H1 (cell line): ENCODE data around the gene C16orf95. TPM values are rescaled to one million over a fixed set of nuclear protein-coding genes. Genes with fewer than 3 reads are reported as not detected.

Experiments
- CTCF ChIA-PET: fragments of 300-600 bp; sonication (Branson Sonifier 250); formaldehyde crosslinking; loops from one replicate; lab custom pipeline; 2021; ENCODE audit not compliant: partially characterized antibody; lab: Charles Lee
- POLR2A ChIA-PET: fragments of 300-600 bp; sonication (Branson Sonifier 250); formaldehyde crosslinking; loops from one replicate; lab custom pipeline; 2021; ENCODE audit warnings: inconsistent platforms; ENCODE audit not compliant: partially characterized antibody; lab: Charles Lee
- DNase-seq, 2 experiments: peaks; one replicate each; pipeline versions ENCODE4 v3.0.0 to v3.0.0-alpha.2; 2010 to 2022; ENCODE audit warnings: low spot score in 2 of 2, low read depth in 1 of 2, mixed read lengths in 1 of 2
- FAIRE-seq: peaks from 2 replicates; lab custom pipeline; 2011; peaks lifted over from hg19 to GRCh38; lab: Jason Lieb, UNC
- H2AFZ ChIP-seq: 2 replicates; pipeline ENCODE4 v1.8.1; 2012; ENCODE audit warnings: low read length, inconsistent platforms
- H2AK5ac ChIP-seq: 2 replicates; pipeline ENCODE4 v1.6.1; 2013; ENCODE audit warnings: low read depth, low read length
- H2BK120ac ChIP-seq: replicated peaks from 2 replicates; pipeline ENCODE3; 2013; ENCODE audit warnings: low read depth, low read length, inconsistent platforms
- H2BK12ac ChIP-seq: 2 replicates; pipeline ENCODE4 v1.6.1; 2013; ENCODE audit warnings: low read depth, low read length
- H2BK15ac ChIP-seq: 2 replicates; pipeline ENCODE4 v1.6.1; 2013; ENCODE audit warnings: low read length
- H2BK20ac ChIP-seq: 2 replicates; pipeline ENCODE4 v1.6.1; 2013; ENCODE audit warnings: low read length
- H2BK5ac ChIP-seq: 2 replicates; pipeline ENCODE4 v1.6.1; 2013; ENCODE audit warnings: low read depth, low read length
- H3K14ac ChIP-seq: 2 replicates; pipeline ENCODE4 v1.6.1; 2013; ENCODE audit warnings: inconsistent platforms; ENCODE audit not compliant: insufficient read length
- H3K18ac ChIP-seq: 2 replicates; pipeline ENCODE4 v1.6.1; 2013; ENCODE audit warnings: low read length; ENCODE audit errors: extremely low read depth
- H3K23ac ChIP-seq: 2 replicates; pipeline ENCODE4 v1.6.1; 2013; ENCODE audit warnings: inconsistent platforms; ENCODE audit not compliant: insufficient read length
- H3K23me2 ChIP-seq: 2 replicates; pipeline ENCODE4 v1.6.1; 2013; ENCODE audit warnings: low read depth, low read length
- H3K27ac ChIP-seq: 2 replicates; pipeline ENCODE4 v1.6.1; 2011; ENCODE audit warnings: low read depth, low read length, inconsistent platforms
- H3K27me3 ChIP-seq, 4 experiments: replicated peaks in 1 of 4; 1 replicate in 1 of 4; 2 replicates in 3 of 4; pipeline versions ENCODE4 v1.6.1 to v1.8.1; 2011 to 2013; ENCODE audit warnings: low read length in 3 of 4, mild to moderate bottlenecking in 3 of 4, inconsistent platforms in 2 of 4, mixed read lengths in 2 of 4, moderate library complexity in 1 of 4; ENCODE audit not compliant: control insufficient read depth in 3 of 4, insufficient read depth in 3 of 4; ENCODE audit errors: extremely low read depth in 1 of 4
- H3K36me3 ChIP-seq, 4 experiments: 2 replicates each; pipeline versions ENCODE4 v1.6.1 to v1.8.1; 2011 to 2013; ENCODE audit warnings: mild to moderate bottlenecking in 4 of 4, low read length in 3 of 4, moderate library complexity in 2 of 4, control low read depth in 1 of 4, inconsistent platforms in 1 of 4; ENCODE audit not compliant: insufficient read depth in 4 of 4, control insufficient read depth in 2 of 4
- H3K4ac ChIP-seq: replicated peaks from 2 replicates; pipeline ENCODE3; 2013; ENCODE audit warnings: low read length, low read depth, mixed read lengths, inconsistent platforms; ENCODE audit not compliant: insufficient read length
- H3K4me1 ChIP-seq, 4 experiments: replicated peaks in 1 of 4; 1 replicate in 1 of 4; 2 replicates in 3 of 4; pipeline versions ENCODE4 v1.6.1 to v1.8.1; 2011 to 2013; ENCODE audit warnings: low read length in 3 of 4, inconsistent platforms in 2 of 4, mixed read lengths in 1 of 4; ENCODE audit not compliant: insufficient read depth in 4 of 4, control insufficient read depth in 3 of 4
- H3K4me2 ChIP-seq, 2 experiments: 2 replicates each; pipeline versions ENCODE4 v1.6.1 to v1.8.1; 2011 to 2013; ENCODE audit warnings: low read depth in 2 of 2, low read length in 2 of 2, control low read depth in 1 of 2, inconsistent platforms in 1 of 2, mild to moderate bottlenecking in 1 of 2; ENCODE audit not compliant: insufficient read depth in 1 of 2
- H3K4me3 ChIP-seq, 4 experiments: fragments of 200-600, 300-600 bp in 1 of 4; sonication (generic), shearing (Covaris generic), sonication (Bioruptor Twin) in 1 of 4; 2 replicates each; pipeline versions ENCODE4 v1.5.1 to v1.8.1; 2011 to 2016; ENCODE audit warnings: low read length in 4 of 4, low read depth in 3 of 4, control low read depth in 2 of 4, inconsistent platforms in 2 of 4, mild to moderate bottlenecking in 2 of 4, mixed read lengths in 1 of 4, moderate library complexity in 1 of 4; ENCODE audit not compliant: insufficient read depth in 2 of 4; ENCODE audit errors: extremely low read depth in 1 of 4
- H3K56ac ChIP-seq: replicated peaks from 2 replicates; pipeline ENCODE3; 2013; ENCODE audit warnings: low read depth, mild to moderate bottlenecking, mixed read lengths, low read length, inconsistent platforms; ENCODE audit not compliant: insufficient read length
- H3K79me1 ChIP-seq: 2 replicates; pipeline ENCODE4 v1.6.1; 2013; ENCODE audit warnings: low read depth, low read length, control low read depth
- H3K79me2 ChIP-seq, 2 experiments: 2 replicates each; pipeline versions ENCODE4 v1.6.1 to v1.8.1; 2012 to 2013; ENCODE audit warnings: low read length in 2 of 2, mild to moderate bottlenecking in 2 of 2, inconsistent platforms in 1 of 2; ENCODE audit not compliant: insufficient read depth in 2 of 2, control insufficient read depth in 1 of 2
- H3K9ac ChIP-seq, 4 experiments: replicated peaks in 1 of 4; 1 replicate in 1 of 4; 2 replicates in 3 of 4; pipeline versions ENCODE4 v1.6.1 to v1.8.1; 2011 to 2013; ENCODE audit warnings: low read depth in 3 of 4, low read length in 3 of 4, control low read depth in 2 of 4, mild to moderate bottlenecking in 2 of 4, moderate library complexity in 2 of 4, inconsistent platforms in 1 of 4; ENCODE audit errors: extremely low read depth in 1 of 4
- H3K9me3 ChIP-seq, 2 experiments: 2 replicates each; pipeline versions ENCODE4 v1.6.1 to v1.8.1; 2012 to 2013; ENCODE audit warnings: mild to moderate bottlenecking in 2 of 2, moderate library complexity in 2 of 2, control low read depth in 1 of 2, inconsistent platforms in 1 of 2, low read depth in 1 of 2, low read length in 1 of 2, mixed read lengths in 1 of 2; ENCODE audit not compliant: insufficient read depth in 2 of 2
- H4K20me1 ChIP-seq, 2 experiments: replicated peaks in 1 of 2; 2 replicates each; pipeline versions ENCODE3 to v1.8.1; 2011 to 2013; ENCODE audit warnings: inconsistent platforms in 2 of 2, low read length in 2 of 2, mild to moderate bottlenecking in 1 of 2; ENCODE audit not compliant: insufficient read depth in 2 of 2, control insufficient read depth in 1 of 2
- H4K5ac ChIP-seq: 2 replicates; pipeline ENCODE4 v1.6.1; 2013; ENCODE audit warnings: low read length, low read depth, mixed read lengths, inconsistent platforms; ENCODE audit not compliant: insufficient read length
- H4K8ac ChIP-seq: 2 replicates; pipeline ENCODE4 v1.8.0; 2013; ENCODE audit warnings: mild to moderate bottlenecking, moderate library complexity, low read length, inconsistent platforms; ENCODE audit not compliant: insufficient read depth; ENCODE audit errors: extremely low read depth
- H4K91ac ChIP-seq: replicated peaks from 2 replicates; pipeline ENCODE3; 2013; ENCODE audit warnings: low read length, mixed read lengths, inconsistent platforms; ENCODE audit not compliant: insufficient read length
- CBX8 ChIP-seq: fragments of 300-800, 300-1000 bp; sonication (generic); IDR thresholded peaks from 2 replicates; pipeline ENCODE4 v1.7.1; 2016; ENCODE audit warnings: low read depth, low read length, borderline replicate concordance
- CEBPB ChIP-seq: IDR thresholded peaks from 2 replicates; pipeline ENCODE4 v1.6.1; 2012; ENCODE audit warnings: low read depth, low read length
- E2F6 ChIP-seq: IDR thresholded peaks from 2 replicates; pipeline ENCODE4 v1.6.1; 2012; ENCODE audit warnings: inconsistent platforms
- EGR1 ChIP-seq: IDR thresholded peaks from 2 replicates; pipeline ENCODE4 v1.6.1; 2011; ENCODE audit warnings: low read depth, low read length, borderline replicate concordance
- FOSL1 ChIP-seq: IDR thresholded peaks from 2 replicates; pipeline ENCODE4 v1.6.1; 2011; ENCODE audit warnings: mild to moderate bottlenecking, low read depth, low read length, moderate library complexity; ENCODE audit not compliant: insufficient read depth
- GABPA ChIP-seq: IDR thresholded peaks from 2 replicates; pipeline ENCODE4 v1.6.1; 2011; ENCODE audit warnings: mild to moderate bottlenecking, low read length, moderate library complexity, borderline replicate concordance; ENCODE audit not compliant: insufficient read depth
- MAFK ChIP-seq: IDR thresholded peaks from 2 replicates; pipeline ENCODE4 v1.6.1; 2012; ENCODE audit warnings: low read depth, mild to moderate bottlenecking, improper control_type of control experiment, low read length
- MAX ChIP-seq: IDR thresholded peaks from 2 replicates; pipeline ENCODE4 v1.6.1; 2012; ENCODE audit warnings: inconsistent platforms
- POLR2A ChIP-seq, 2 experiments: IDR thresholded peaks; 1 replicate in 1 of 2; 2 replicates in 1 of 2; pipeline ENCODE4 v1.6.1; 2011; ENCODE audit warnings: low read depth in 2 of 2, low read length in 2 of 2, mild to moderate bottlenecking in 2 of 2; ENCODE audit errors: control extremely low read depth in 1 of 2
- RAD21 ChIP-seq, 2 experiments: IDR thresholded peaks in 1 of 2; conservative IDR thresholded peaks in 1 of 2; 2 replicates each; pipeline ENCODE4 v1.6.1; 2011; ENCODE audit warnings: low read depth in 2 of 2, low read length in 2 of 2, improper control_type of control experiment in 1 of 2, inconsistent platforms in 1 of 2, mild to moderate bottlenecking in 1 of 2, moderate library complexity in 1 of 2
- SIN3A ChIP-seq, 2 experiments: IDR thresholded peaks in 1 of 2; conservative IDR thresholded peaks in 1 of 2; 2 replicates each; pipeline ENCODE4 v1.6.1; 2011 to 2012; ENCODE audit warnings: low read length in 2 of 2, improper control_type of control experiment in 1 of 2, low read depth in 1 of 2, mild to moderate bottlenecking in 1 of 2
- SUZ12 ChIP-seq: fragments of 200-600 bp; sonication (generic); IDR thresholded peaks from 2 replicates; pipeline ENCODE4 v1.6.1; 2012; ENCODE audit warnings: mild to moderate bottlenecking, inconsistent platforms, low read length, moderate library complexity, mixed read lengths
- WGBS, 2 experiments: shearing (Covaris generic) in 1 of 2; methylation state at CpG; one replicate each; pipeline versions ENCODE4 v1.1.6 to v1.1.7; 2013 to 2015; ENCODE audit warnings: low lambda C conversion rate in 2 of 2, mixed read lengths in 2 of 2, inconsistent platforms in 1 of 2, low coverage in 1 of 2, missing lambda C conversion rate in 1 of 2; ENCODE audit not compliant: insufficient replicate concordance in 2 of 2, insufficient coverage in 1 of 2, insufficient read length in 1 of 2; ENCODE audit errors: extremely low coverage in 1 of 2, missing lambda C conversion rate in 1 of 2; 5-methylcytosine and 5-hydroxymethylcytosine counted together
- polyA plus RNA-seq, 7 experiments: library from polyadenylated mRNA; depleted of rRNA in 3 of 7; stranded (reverse) in 5 of 7; unstranded in 2 of 7; fragments of >200 nt in 5 of 7; fragments of 200-250 nt in 2 of 7; gene quantifications; 1 replicate in 5 of 7; 2 replicates in 1 of 7; 4 replicates in 1 of 7; pipeline versions ENCODE4 v1.2.1 to v1.2.3, GENCODE V29; 2011 to 2013; ENCODE audit warnings: missing spikeins in 2 of 7, mixed read lengths in 2 of 7
- total RNA-seq: library from RNA; stranded (reverse); fragmentation: NEBNext Ultra II Directional; extraction: Animal tissue kit (Norgen Biotek cat#: 25700); gene quantifications from 2 replicates; pipeline ENCODE4 v1.2.1, GENCODE V29; 2021

Gene C16orf95
- total and polyA plus RNA-seq, 2 of the 8 experiments (the other 6 are each of a cell fraction or from before 2014, with no cell fraction given): 5.0 to 5.4 TPM

GRCh38 chr16:87350031-87350430 lies 32.8 kb upstream of the C16orf95 start:
- Histone ChIP-seq H4K20me1 (peaks cover 0 to 5% of the 10 kb centered on the region in 2 experiments), H2AK5ac (no peak overlapping the region), H3K23ac (no peak overlapping the region), H3K4me2 (no peak overlapping the region), H2BK120ac (no peak overlapping the region), H3K9ac (no peak overlapping the region), H4K91ac (no peak overlapping the region), H2AFZ (no peak overlapping the region), H3K4ac (no peak overlapping the region), H4K5ac (no peak overlapping the region), H3K23me2 (no peaks in the 10 kb centered on the region), H3K9me3 (no peaks in the 10 kb centered on the region), H3K79me1 (peaks cover 9% of the 10 kb centered on the region), H3K4me3 (no peak overlapping the region), H2BK20ac (no peak overlapping the region), H3K18ac (no peak overlapping the region), H3K27me3 (no peaks in the 10 kb centered on the region), H4K8ac (no peak overlapping the region), H3K27ac (no peak overlapping the region), H3K36me3 (peaks cover 0 to 3% (median 0%) of the 10 kb centered on the region in 4 experiments; a peak in 2 of 8 replicates), H3K56ac (no peak overlapping the region), H2BK15ac (no peak overlapping the region), H2BK5ac (no peak overlapping the region), H3K14ac (no peak overlapping the region), H2BK12ac (no peak overlapping the region), H3K79me2 (no peaks in the 10 kb centered on the region; a peak in 1 of 4 replicates), H3K4me1 (peaks cover 0 to 8% (median 1%) of the 10 kb centered on the region in 4 experiments; a peak in 3 of 7 replicates)
- CTCF ChIA-PET: interaction anchor here (0.8 to 2.3 kb wide), 4 partner anchors 14 to 61 kb away, joined by 3 to 7 read pairs (median 4); no protein-coding TSS in a partner anchor
- FAIRE-seq (no peak), DNase-seq (no peak)
- POLR2A ChIA-PET: interaction anchor here (1.0 kb wide), 1 partner anchor 30 kb away, joined by 4 read pairs; no protein-coding TSS in a partner anchor
- 94% methylated on average over 8 of the region's 8 CpGs; no CpG with 5 or more reads in 1 of the 2 experiments for WGBS, 2 experiments
- no peak for TF ChIP-seq FOSL1
- TF ChIP-seq MAFK: no peak
- TF ChIP-seq SUZ12: no peak
- TF ChIP-seq SIN3A (conservative IDR thresholded peaks at IDR 0.05 in 1 of 2, IDR thresholded peaks at IDR 0.05 in 1 of 2; ENCODE audit: low read depth in 1 of 2, low read length in 2 of 2): no peak
- no peak for TF ChIP-seq CBX8
- TF ChIP-seq CEBPB: no peak
- no peak for TF ChIP-seq GABPA
- no peak for TF ChIP-seq MAX
- no peak for TF ChIP-seq POLR2A (IDR thresholded peaks at IDR 0.05; ENCODE audit: control extremely low read depth in 1 of 2, low read depth in 2 of 2, low read length in 2 of 2)
- no peak for TF ChIP-seq E2F6
- TF ChIP-seq RAD21 (IDR thresholded peaks at IDR 0.05 in 1 of 2, conservative IDR thresholded peaks at IDR 0.05 in 1 of 2; ENCODE audit: low read depth in 2 of 2, low read length in 2 of 2): no peak
- TF ChIP-seq EGR1: no peak
